Liver (tissue), 9 donors: ENCODE data around the gene PCBP4. TPM values are rescaled to one million over a fixed set of nuclear protein-coding genes. Genes with fewer than 3 reads are reported as not detected.
A peak's percentile ranks its signal among the peaks of the same experiment; 100 is the strongest.

Experiments
- DNase-seq: peaks from one replicate; pipeline ENCODE4 v3.0.0-alpha.2; 2017; ENCODE audit warnings: low spot score
- H3K27ac ChIP-seq, 2 donors: one replicate each; pipeline ENCODE4 v1.7.0; 2013; ENCODE audit warnings: inconsistent platforms in 2 of 2, low read length in 2 of 2, control low read depth in 1 of 2, low read depth in 1 of 2, mild to moderate bottlenecking in 1 of 2
- H3K27me3 ChIP-seq, 4 donors: one replicate each; pipeline versions ENCODE4 v1.6.1 to v1.7.0; 2013; ENCODE audit warnings: low read length in 3 of 4, inconsistent platforms in 1 of 4, mild to moderate bottlenecking in 1 of 4, moderate library complexity in 1 of 4; ENCODE audit not compliant: control insufficient read depth in 4 of 4, insufficient read depth in 4 of 4
- H3K36me3 ChIP-seq, 4 donors: one replicate each; pipeline versions ENCODE4 v1.6.1 to v1.7.0; 2013; ENCODE audit warnings: low read length in 3 of 4, mild to moderate bottlenecking in 3 of 4, low read depth in 1 of 4, moderate library complexity in 1 of 4; ENCODE audit not compliant: control insufficient read depth in 4 of 4, insufficient read depth in 3 of 4
- H3K4me1 ChIP-seq, 4 donors: one replicate each; pipeline versions ENCODE4 v1.6.1 to v1.7.0; 2013; ENCODE audit warnings: low read length in 3 of 4, mild to moderate bottlenecking in 3 of 4, moderate library complexity in 1 of 4; ENCODE audit not compliant: control insufficient read depth in 4 of 4, insufficient read depth in 4 of 4
- H3K4me3 ChIP-seq, 3 donors: one replicate each; pipeline versions ENCODE4 v1.6.1 to v1.7.0; 2013; ENCODE audit warnings: low read length in 3 of 3, control low read depth in 1 of 3, low read depth in 1 of 3, mild to moderate bottlenecking in 1 of 3
- H3K9ac ChIP-seq, 2 donors: one replicate each; pipeline ENCODE4 v1.7.0; 2013; ENCODE audit warnings: low read length in 2 of 2, mild to moderate bottlenecking in 2 of 2, moderate library complexity in 2 of 2, control low read depth in 1 of 2, low read depth in 1 of 2
- H3K9me3 ChIP-seq, 4 donors: one replicate each; pipeline versions ENCODE4 v1.6.1 to v1.7.0; 2013; ENCODE audit warnings: low read length in 3 of 4; ENCODE audit not compliant: control insufficient read depth in 4 of 4
- EGR1 ChIP-seq, 2 donors: IDR thresholded peaks; 2 replicates each; pipeline ENCODE4 v1.6.1; 2016 to 2018; ENCODE audit warnings: antibody characterized with exemption in 2 of 2, low read depth in 2 of 2
- FOXA2 ChIP-seq: IDR thresholded peaks from 2 replicates; pipeline ENCODE4 v1.6.1; 2016; ENCODE audit warnings: antibody characterized with exemption
- HNF4A ChIP-seq, 2 donors: conservative IDR thresholded peaks; 2 replicates each; pipeline ENCODE4 v1.6.1; 2016; ENCODE audit warnings: antibody characterized with exemption in 2 of 2, mild to moderate bottlenecking in 2 of 2
- RAD21 ChIP-seq, 2 donors: IDR thresholded peaks; 2 replicates each; pipeline ENCODE4 v1.6.1; 2016; ENCODE audit warnings: antibody characterized with exemption in 2 of 2, mild to moderate bottlenecking in 2 of 2
- RXRA ChIP-seq, 2 donors: IDR thresholded peaks; 2 replicates each; pipeline ENCODE4 v1.6.1; 2017 to 2018; ENCODE audit warnings: antibody characterized with exemption in 2 of 2, mild to moderate bottlenecking in 1 of 2
- TAF1 ChIP-seq: conservative IDR thresholded peaks from 2 replicates; pipeline ENCODE4 v1.6.1; 2016; ENCODE audit warnings: antibody characterized with exemption, mild to moderate bottlenecking
- WGBS: extraction: QIAGEN DNeasy Blood & Tissue Kit; methylation state at CpG from one replicate; pipeline ENCODE4 v1.1.7; 2013; 5-methylcytosine and 5-hydroxymethylcytosine counted together
- polyA plus RNA-seq, 2 donors: library from polyadenylated mRNA; stranded (reverse) in 1 of 2; unstranded in 1 of 2; fragments of 200-250 nt in 1 of 2; fragments of >200 nt in 1 of 2; fragmentation: Nextera tagmentation in 1 of 2; extraction: Ambion mirVana in 1 of 2; gene quantifications; one replicate each; pipeline versions ENCODE4 v1.2.1 to v1.2.3, GENCODE V29; 2013 to 2015
- total RNA-seq, 2 donors: library from RNA; depleted of rRNA; stranded (reverse); fragments of >200 nt; gene quantifications; one replicate each; pipeline ENCODE4 v1.2.3, GENCODE V29; 2014
- TF ChIP-seq, protein P1 (sequence below): IDR thresholded peaks from 2 replicates; pipeline ENCODE4 v1.6.1; 2016; ENCODE audit warnings: antibody characterized with exemption, mild to moderate bottlenecking
- TF ChIP-seq, protein P2 (sequence below): IDR thresholded peaks from 2 replicates; pipeline ENCODE4 v1.6.1; 2016; ENCODE audit warnings: antibody characterized with exemption
- TF ChIP-seq, protein P3 (sequence below): fragments of 150-350 bp; IDR thresholded peaks from 2 replicates; pipeline ENCODE4 v1.5.1; 2017; ENCODE audit warnings: improper control_type of control experiment, low read depth, low read length; ENCODE audit not compliant: missing input control
- donor health status: healthy.
- donor health status: healthy.
- donor health status: healthy.
- donor health status: healthy.
- donor health status: healthy.

The PCBP4 gene
- total and polyA plus RNA-seq, 4 donors = 2.7 to 7.9 (median 4.5) TPM

GRCh38 chr3:52002748-52003147, 35.5 kb upstream of the PCBP4 start:
- DNase-seq = no peak
- Histone ChIP-seq H3K9ac (no peak overlapping the region), H3K4me1 (peaks cover 0 to 18% (median 1%) of the 10 kb centered on the region in 4 donors), H3K9me3 (no peaks in the 10 kb centered on the region), H3K27ac (no peak overlapping the region), H3K27me3 (no peaks in the 10 kb centered on the region), H3K4me3 (no peak overlapping the region), H3K36me3 (no peaks in the 10 kb centered on the region)
- TF ChIP-seq, protein P1, sequence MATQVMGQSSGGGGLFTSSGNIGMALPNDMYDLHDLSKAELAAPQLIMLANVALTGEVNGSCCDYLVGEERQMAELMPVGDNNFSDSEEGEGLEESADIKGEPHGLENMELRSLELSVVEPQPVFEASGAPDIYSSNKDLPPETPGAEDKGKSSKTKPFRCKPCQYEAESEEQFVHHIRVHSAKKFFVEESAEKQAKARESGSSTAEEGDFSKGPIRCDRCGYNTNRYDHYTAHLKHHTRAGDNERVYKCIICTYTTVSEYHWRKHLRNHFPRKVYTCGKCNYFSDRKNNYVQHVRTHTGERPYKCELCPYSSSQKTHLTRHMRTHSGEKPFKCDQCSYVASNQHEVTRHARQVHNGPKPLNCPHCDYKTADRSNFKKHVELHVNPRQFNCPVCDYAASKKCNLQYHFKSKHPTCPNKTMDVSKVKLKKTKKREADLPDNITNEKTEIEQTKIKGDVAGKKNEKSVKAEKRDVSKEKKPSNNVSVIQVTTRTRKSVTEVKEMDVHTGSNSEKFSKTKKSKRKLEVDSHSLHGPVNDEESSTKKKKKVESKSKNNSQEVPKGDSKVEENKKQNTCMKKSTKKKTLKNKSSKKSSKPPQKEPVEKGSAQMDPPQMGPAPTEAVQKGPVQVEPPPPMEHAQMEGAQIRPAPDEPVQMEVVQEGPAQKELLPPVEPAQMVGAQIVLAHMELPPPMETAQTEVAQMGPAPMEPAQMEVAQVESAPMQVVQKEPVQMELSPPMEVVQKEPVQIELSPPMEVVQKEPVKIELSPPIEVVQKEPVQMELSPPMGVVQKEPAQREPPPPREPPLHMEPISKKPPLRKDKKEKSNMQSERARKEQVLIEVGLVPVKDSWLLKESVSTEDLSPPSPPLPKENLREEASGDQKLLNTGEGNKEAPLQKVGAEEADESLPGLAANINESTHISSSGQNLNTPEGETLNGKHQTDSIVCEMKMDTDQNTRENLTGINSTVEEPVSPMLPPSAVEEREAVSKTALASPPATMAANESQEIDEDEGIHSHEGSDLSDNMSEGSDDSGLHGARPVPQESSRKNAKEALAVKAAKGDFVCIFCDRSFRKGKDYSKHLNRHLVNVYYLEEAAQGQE = no peak
- TF ChIP-seq FOXA2 (no peak), TAF1 (no peak), EGR1 (IDR thresholded peaks at IDR 0.05; ENCODE audit: low read depth in 2 of 2) (no peak), HNF4A (conservative IDR thresholded peaks at IDR 0.05) (no peak)
- TF ChIP-seq, protein P2, sequence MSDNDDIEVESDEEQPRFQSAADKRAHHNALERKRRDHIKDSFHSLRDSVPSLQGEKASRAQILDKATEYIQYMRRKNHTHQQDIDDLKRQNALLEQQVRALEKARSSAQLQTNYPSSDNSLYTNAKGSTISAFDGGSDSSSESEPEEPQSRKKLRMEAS = no peak
- TF ChIP-seq, protein P3, sequence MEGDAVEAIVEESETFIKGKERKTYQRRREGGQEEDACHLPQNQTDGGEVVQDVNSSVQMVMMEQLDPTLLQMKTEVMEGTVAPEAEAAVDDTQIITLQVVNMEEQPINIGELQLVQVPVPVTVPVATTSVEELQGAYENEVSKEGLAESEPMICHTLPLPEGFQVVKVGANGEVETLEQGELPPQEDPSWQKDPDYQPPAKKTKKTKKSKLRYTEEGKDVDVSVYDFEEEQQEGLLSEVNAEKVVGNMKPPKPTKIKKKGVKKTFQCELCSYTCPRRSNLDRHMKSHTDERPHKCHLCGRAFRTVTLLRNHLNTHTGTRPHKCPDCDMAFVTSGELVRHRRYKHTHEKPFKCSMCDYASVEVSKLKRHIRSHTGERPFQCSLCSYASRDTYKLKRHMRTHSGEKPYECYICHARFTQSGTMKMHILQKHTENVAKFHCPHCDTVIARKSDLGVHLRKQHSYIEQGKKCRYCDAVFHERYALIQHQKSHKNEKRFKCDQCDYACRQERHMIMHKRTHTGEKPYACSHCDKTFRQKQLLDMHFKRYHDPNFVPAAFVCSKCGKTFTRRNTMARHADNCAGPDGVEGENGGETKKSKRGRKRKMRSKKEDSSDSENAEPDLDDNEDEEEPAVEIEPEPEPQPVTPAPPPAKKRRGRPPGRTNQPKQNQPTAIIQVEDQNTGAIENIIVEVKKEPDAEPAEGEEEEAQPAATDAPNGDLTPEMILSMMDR = no peak
- WGBS = 78% methylated on average over 6 of the region's 6 CpGs

- DNase-seq = peak; percentile 85
These were observed 34.3 kb upstream of the PCBP4 start for GRCh38 chr3:52001443-52001974.

More at GRCh38 chr3:52001443-52001974, 34.3 kb upstream of the PCBP4 start:
- H3K9me3 ChIP-seq = no peaks in the 10 kb centered on the region
- peaks cover 0 to 18% (median 1%) of the 10 kb centered on the region in 4 donors for H3K4me1 ChIP-seq
- H3K36me3 ChIP-seq = no peaks in the 10 kb centered on the region
- TF ChIP-seq RXRA (IDR thresholded peaks at IDR 0.05) = no peak
- TF ChIP-seq, protein P3 = peak; percentile 77
- no peak for TF ChIP-seq FOXA2
- peak; percentile 89 to 96 for TF ChIP-seq RAD21 (IDR thresholded peaks at IDR 0.05)
- no peak overlapping the region for H3K9ac ChIP-seq
- WGBS = 2% methylated on average over 18 of the region's 18 CpGs
- no peaks in the 10 kb centered on the region for H3K27me3 ChIP-seq
- H3K27ac ChIP-seq = no peak overlapping the region
- H3K4me3 ChIP-seq = no peak overlapping the region
